Stimulated activated naive CD4-positive, alpha-beta T cell treated with Interleukin-2 at 50 U/mL for 16 hours (primary cell): ENCODE measurements around the gene JMJD7.

Experiments
- DNase-seq: peaks from one replicate; lab custom pipeline; 2025; lab: John Stamatoyannopoulos, UW

Gene JMJD7

GRCh38 chr15:41822957-41823356 lies 4.9 kb upstream of the JMJD7 start:
- no peak for DNase-seq

GRCh38 chr15:41823502-41823901 lies 4.4 kb upstream of the JMJD7 start:
- DNase-seq, result no peak

- no peak for DNase-seq
Measured at GRCh38 chr15:41824062-41824745, 3.7 kb upstream of the JMJD7 start.

- no peak for DNase-seq
Measured at GRCh38 chr15:41825145-41825544, 2.7 kb upstream of the JMJD7 start.

GRCh38 chr15:41825572-41826535 lies 2.0 kb upstream of the JMJD7 start:
- no peak for DNase-seq

GRCh38 chr15:41827290-41827879 lies 507 bp upstream of the JMJD7 start:
- peak; percentile 19 for DNase-seq

GRCh38 chr15:41828807-41829141 lies 882 bp downstream of the JMJD7 start:
- DNase-seq, result no peak

GRCh38 chr15:41829959-41830646 lies 2.2 kb downstream of the JMJD7 start:
- DNase-seq, result no peak

GRCh38 chr15:41831291-41831690 lies 3.4 kb downstream of the JMJD7 start:
- peak; percentile 19 for DNase-seq

GRCh38 chr15:41832208-41832607 lies 4.3 kb downstream of the JMJD7 start:
- no peak for DNase-seq

- DNase-seq, result peak; percentile 25
Measured at GRCh38 chr15:41832875-41833274, 5.0 kb downstream of the JMJD7 start.

GRCh38 chr15:41834096-41834495 lies 6.2 kb downstream of the JMJD7 start:
- DNase-seq, result no peak

GRCh38 chr15:41836073-41836472 lies 8.2 kb downstream of the JMJD7 start:
- no peak for DNase-seq

- DNase-seq, result no peak
Measured at GRCh38 chr15:41836713-41837454, 9.0 kb downstream of the JMJD7 start.

GRCh38 chr15:41838400-41838897 lies 10.6 kb downstream of the JMJD7 start, which contains the start of gene PLA2G4B:
Gene PLA2G4B (plus strand): TSS chr15:41838847. CDS start chr15:41838914, 67 bp downstream.
- no peak for DNase-seq

- no peak for DNase-seq
Measured at GRCh38 chr15:41839781-41840491, 12.0 kb downstream of the JMJD7 start.

GRCh38 chr15:41840673-41841072 lies 12.8 kb downstream of the JMJD7 start:
- no peak for DNase-seq

GRCh38 chr15:41841131-41841530 lies 13.2 kb downstream of the JMJD7 start:
- DNase-seq, result no peak

- DNase-seq, result no peak
Measured at GRCh38 chr15:41842229-41842628, 14.3 kb downstream of the JMJD7 start.

GRCh38 chr15:41843571-41843970 lies 15.7 kb downstream of the JMJD7 start:
- no peak for DNase-seq

GRCh38 chr15:41844814-41845213 lies 16.9 kb downstream of the JMJD7 start:
- DNase-seq, result no peak
